DND-41 (cell line): ENCODE measurements around the gene UTY.

Source experiments
- ATAC-seq: fragments of 200-7000 bp; cut with Tn5 transposase; 3 replicates; pipeline ENCODE4 v1.9.1; 2021; ENCODE audit warnings: low read depth; ENCODE audit not compliant: insufficient read depth
- DNase-seq: peaks from one replicate; pipeline ENCODE4 v3.0.0-alpha.2; 2020
- H2AFZ ChIP-seq: 2 replicates; pipeline ENCODE4 v1.6.0; 2012; ENCODE audit warnings: low read depth, low read length
- H3K27ac ChIP-seq: 2 replicates; pipeline ENCODE4 v1.5.1; 2012; ENCODE audit warnings: low read length, inconsistent platforms
- H3K27me3 ChIP-seq: fragments of 200-600 bp; sonication (generic); 2 replicates; pipeline ENCODE4 v1.6.0; 2012; ENCODE audit warnings: low read length, mild to moderate bottlenecking, inconsistent platforms; ENCODE audit not compliant: insufficient read depth, poor library complexity
- H3K36me3 ChIP-seq: 2 replicates; pipeline ENCODE4 v1.5.1; 2012; ENCODE audit warnings: low read length, inconsistent platforms; ENCODE audit not compliant: insufficient read depth
- H3K4me1 ChIP-seq: 2 replicates; pipeline ENCODE4 v1.5.1; 2012; ENCODE audit warnings: mild to moderate bottlenecking, low read length; ENCODE audit not compliant: insufficient read depth
- H3K4me2 ChIP-seq: 2 replicates; pipeline ENCODE4 v1.6.0; 2012; ENCODE audit warnings: mild to moderate bottlenecking, moderate library complexity, low read length, inconsistent platforms; ENCODE audit not compliant: insufficient read depth
- H3K4me3 ChIP-seq, 2 experiments: fragments of 200-600 bp in 1 of 2; shearing (Covaris generic) in 1 of 2; 2 replicates each; pipeline ENCODE4 v1.5.1; 2012 to 2016; ENCODE audit warnings: inconsistent platforms in 2 of 2, low read length in 2 of 2, mild to moderate bottlenecking in 2 of 2, low read depth in 1 of 2, moderate library complexity in 1 of 2
- H3K79me2 ChIP-seq: 2 replicates; pipeline ENCODE4 v1.6.0; 2012; ENCODE audit warnings: low read length, inconsistent platforms; ENCODE audit not compliant: insufficient read depth
- H3K9ac ChIP-seq: 2 replicates; pipeline ENCODE4 v1.6.0; 2012; ENCODE audit warnings: low read depth, mild to moderate bottlenecking, inconsistent platforms, low read length, moderate library complexity
- H3K9me3 ChIP-seq: 2 replicates; pipeline ENCODE4 v1.5.1; 2012; ENCODE audit warnings: low read length, moderate library complexity, mild to moderate bottlenecking, inconsistent platforms; ENCODE audit not compliant: insufficient read depth, severe bottlenecking
- H4K20me1 ChIP-seq: 2 replicates; pipeline ENCODE4 v1.6.0; 2012; ENCODE audit warnings: low read length; ENCODE audit not compliant: insufficient read depth
- EZH2 ChIP-seq: IDR thresholded peaks from 3 replicates; pipeline ENCODE4 v1.6.1; 2012; ENCODE audit warnings: borderline replicate concordance, low read depth, mild to moderate bottlenecking, moderate library complexity, low read length, inconsistent platforms; ENCODE audit not compliant: severe bottlenecking
- TF ChIP-seq, protein P1 (sequence below): IDR thresholded peaks from 2 replicates; pipeline ENCODE4 v1.5.1; 2012; ENCODE audit warnings: borderline replicate concordance, low read length, moderate library complexity, mild to moderate bottlenecking; ENCODE audit not compliant: poor library complexity, severe bottlenecking; ENCODE audit errors: extremely low read depth

The UTY gene

GRCh38 chrY:13330651-13331050, 149.2 kb downstream of the UTY start:
- H3K27me3 ChIP-seq: no peaks in the 10 kb centered on the region
- ATAC-seq: no peak
- no peak for TF ChIP-seq EZH2
- TF ChIP-seq, protein P1, sequence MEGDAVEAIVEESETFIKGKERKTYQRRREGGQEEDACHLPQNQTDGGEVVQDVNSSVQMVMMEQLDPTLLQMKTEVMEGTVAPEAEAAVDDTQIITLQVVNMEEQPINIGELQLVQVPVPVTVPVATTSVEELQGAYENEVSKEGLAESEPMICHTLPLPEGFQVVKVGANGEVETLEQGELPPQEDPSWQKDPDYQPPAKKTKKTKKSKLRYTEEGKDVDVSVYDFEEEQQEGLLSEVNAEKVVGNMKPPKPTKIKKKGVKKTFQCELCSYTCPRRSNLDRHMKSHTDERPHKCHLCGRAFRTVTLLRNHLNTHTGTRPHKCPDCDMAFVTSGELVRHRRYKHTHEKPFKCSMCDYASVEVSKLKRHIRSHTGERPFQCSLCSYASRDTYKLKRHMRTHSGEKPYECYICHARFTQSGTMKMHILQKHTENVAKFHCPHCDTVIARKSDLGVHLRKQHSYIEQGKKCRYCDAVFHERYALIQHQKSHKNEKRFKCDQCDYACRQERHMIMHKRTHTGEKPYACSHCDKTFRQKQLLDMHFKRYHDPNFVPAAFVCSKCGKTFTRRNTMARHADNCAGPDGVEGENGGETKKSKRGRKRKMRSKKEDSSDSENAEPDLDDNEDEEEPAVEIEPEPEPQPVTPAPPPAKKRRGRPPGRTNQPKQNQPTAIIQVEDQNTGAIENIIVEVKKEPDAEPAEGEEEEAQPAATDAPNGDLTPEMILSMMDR: no peak

GRCh38 chrY:13312966-13313365, 166.9 kb downstream of the UTY start:
- peaks cover 38% of the 10 kb centered on the region for H3K36me3 ChIP-seq
- no peak overlapping the region for H3K9ac ChIP-seq
- DNase-seq: no peak
- no peaks in the 10 kb centered on the region for H3K27me3 ChIP-seq
- no peak overlapping the region for H3K27ac ChIP-seq
- ATAC-seq: no peak
- no peak overlapping the region for H3K4me3 ChIP-seq
- TF ChIP-seq, protein P1: no peak
- TF ChIP-seq EZH2: no peak
- H3K4me1 ChIP-seq: no peaks in the 10 kb centered on the region
- H2AFZ ChIP-seq: no peak overlapping the region
- no peak overlapping the region for H3K4me2 ChIP-seq
- H3K9me3 ChIP-seq: no peaks in the 10 kb centered on the region
- no peaks in the 10 kb centered on the region for H4K20me1 ChIP-seq
- no peaks in the 10 kb centered on the region for H3K79me2 ChIP-seq

More at GRCh38 chrY:13330651-13331050, 149.2 kb downstream of the UTY start:
- H3K36me3 ChIP-seq: peaks cover 56% of the 10 kb centered on the region
- H3K27ac ChIP-seq: no peak overlapping the region
- no peaks in the 10 kb centered on the region for H3K4me1 ChIP-seq
- H3K79me2 ChIP-seq: peaks cover 11% of the 10 kb centered on the region; the same call in 1 of the 2 replicates
- no peak for DNase-seq
- H3K4me3 ChIP-seq: no peak overlapping the region
- no peaks in the 10 kb centered on the region for H3K9me3 ChIP-seq
- no peak overlapping the region for H3K4me2 ChIP-seq
- H3K9ac ChIP-seq: no peak overlapping the region
- no peak overlapping the region for H2AFZ ChIP-seq
- no peaks in the 10 kb centered on the region for H4K20me1 ChIP-seq

GRCh38 chrY:13307959-13308358, 171.9 kb downstream of the UTY start:
- Histone ChIP-seq H3K9me3 (no peaks in the 10 kb centered on the region), H3K4me3 (no peak overlapping the region), H3K27ac (no peak overlapping the region), H3K9ac (no peak overlapping the region), H4K20me1 (no peaks in the 10 kb centered on the region), H3K4me1 (no peaks in the 10 kb centered on the region), H3K79me2 (no peaks in the 10 kb centered on the region), H3K27me3 (no peaks in the 10 kb centered on the region), H3K4me2 (no peak overlapping the region), H3K36me3 (peaks cover 36% of the 10 kb centered on the region; the same call in 1 of the 2 replicates), H2AFZ (no peak overlapping the region)
- no peak for DNase-seq
- TF ChIP-seq, protein P1: no peak
- no peak for TF ChIP-seq EZH2
- no peak for ATAC-seq

- H3K27ac ChIP-seq: no peak overlapping the region
- TF ChIP-seq EZH2: no peak
- TF ChIP-seq, protein P1: no peak
- no peak overlapping the region for H3K9ac ChIP-seq
- H3K79me2 ChIP-seq: no peaks in the 10 kb centered on the region
- no peaks in the 10 kb centered on the region for H3K27me3 ChIP-seq
- DNase-seq (no peak), ATAC-seq (no peak)
- H3K4me3 ChIP-seq: no peak overlapping the region
- no peaks in the 10 kb centered on the region for H3K9me3 ChIP-seq
- H4K20me1 ChIP-seq: no peaks in the 10 kb centered on the region
- H3K36me3 ChIP-seq: peaks cover 55% of the 10 kb centered on the region
- no peaks in the 10 kb centered on the region for H3K4me1 ChIP-seq
- no peak overlapping the region for H2AFZ ChIP-seq
- no peak overlapping the region for H3K4me2 ChIP-seq
Measured at GRCh38 chrY:13300795-13301194, 179.0 kb downstream of the UTY start.
